ENCODE results near the gene SMC6.

DNA sequence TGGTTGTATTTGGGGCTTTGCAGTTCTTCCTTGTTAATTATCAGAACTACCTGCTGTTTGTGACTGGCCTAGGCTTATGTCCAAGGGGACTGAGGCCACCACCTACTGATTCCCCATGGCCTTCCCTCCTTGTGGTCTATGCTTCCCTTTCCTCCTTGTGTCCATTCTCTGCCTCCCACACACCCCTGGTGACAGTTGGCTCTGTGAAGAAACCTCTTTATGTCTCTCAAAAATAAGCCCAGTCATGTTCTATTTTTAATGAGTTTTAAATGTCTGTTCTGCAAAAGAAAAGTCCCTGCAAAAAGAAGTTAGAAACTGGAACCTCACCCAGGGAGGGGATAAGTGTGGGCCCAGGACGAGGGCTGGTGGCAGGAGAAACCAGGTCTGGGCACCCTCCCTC, 105.0 kb downstream of the SMC6 start:
- TF ChIP-seq POLR2A (IDR thresholded peaks at IDR 0.05), result no peak
- TF ChIP-seq, protein P1, sequence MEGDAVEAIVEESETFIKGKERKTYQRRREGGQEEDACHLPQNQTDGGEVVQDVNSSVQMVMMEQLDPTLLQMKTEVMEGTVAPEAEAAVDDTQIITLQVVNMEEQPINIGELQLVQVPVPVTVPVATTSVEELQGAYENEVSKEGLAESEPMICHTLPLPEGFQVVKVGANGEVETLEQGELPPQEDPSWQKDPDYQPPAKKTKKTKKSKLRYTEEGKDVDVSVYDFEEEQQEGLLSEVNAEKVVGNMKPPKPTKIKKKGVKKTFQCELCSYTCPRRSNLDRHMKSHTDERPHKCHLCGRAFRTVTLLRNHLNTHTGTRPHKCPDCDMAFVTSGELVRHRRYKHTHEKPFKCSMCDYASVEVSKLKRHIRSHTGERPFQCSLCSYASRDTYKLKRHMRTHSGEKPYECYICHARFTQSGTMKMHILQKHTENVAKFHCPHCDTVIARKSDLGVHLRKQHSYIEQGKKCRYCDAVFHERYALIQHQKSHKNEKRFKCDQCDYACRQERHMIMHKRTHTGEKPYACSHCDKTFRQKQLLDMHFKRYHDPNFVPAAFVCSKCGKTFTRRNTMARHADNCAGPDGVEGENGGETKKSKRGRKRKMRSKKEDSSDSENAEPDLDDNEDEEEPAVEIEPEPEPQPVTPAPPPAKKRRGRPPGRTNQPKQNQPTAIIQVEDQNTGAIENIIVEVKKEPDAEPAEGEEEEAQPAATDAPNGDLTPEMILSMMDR (IDR thresholded peaks at IDR 0.05), result no peak

Data from thyroid gland (tissue), 4 donors.